NB4 (cell line): ENCODE data around the gene SDC3.
A peak's percentile ranks its signal among the peaks of the same experiment; 100 is the strongest.
"Not testable (repeated sequence)": the region's sequence is repeated elsewhere in the genome, so short reads cannot be mapped to it uniquely, and the experiment has no call there.

Experiments
- DNase-seq: peaks from one replicate; pipeline ENCODE4 v3.0.0; 2010; ENCODE audit warnings: low read depth
- H3K4me3 ChIP-seq: one replicate; pipeline ENCODE4 v1.5.1; 2011; ENCODE audit warnings: mild to moderate bottlenecking, low read depth, low read length, moderate library complexity
- MYC ChIP-seq: IDR thresholded peaks from 2 replicates; pipeline ENCODE4 v1.6.1; 2011; ENCODE audit warnings: low read depth, low read length
- POLR2A ChIP-seq: IDR thresholded peaks from 2 replicates; pipeline ENCODE4 v1.6.1; 2011; ENCODE audit warnings: mild to moderate bottlenecking; ENCODE audit not compliant: insufficient read length; ENCODE audit errors: extremely low read depth
- TF ChIP-seq, protein P1 (sequence below): IDR thresholded peaks from 2 replicates; pipeline ENCODE4 v1.6.1; 2011; ENCODE audit warnings: low read depth, low read length
- TF ChIP-seq, protein P2 (sequence below): IDR thresholded peaks from one replicate; pipeline ENCODE4 v1.5.1; 2012; ENCODE audit warnings: low read depth, low read length

The SDC3 gene

DNA sequence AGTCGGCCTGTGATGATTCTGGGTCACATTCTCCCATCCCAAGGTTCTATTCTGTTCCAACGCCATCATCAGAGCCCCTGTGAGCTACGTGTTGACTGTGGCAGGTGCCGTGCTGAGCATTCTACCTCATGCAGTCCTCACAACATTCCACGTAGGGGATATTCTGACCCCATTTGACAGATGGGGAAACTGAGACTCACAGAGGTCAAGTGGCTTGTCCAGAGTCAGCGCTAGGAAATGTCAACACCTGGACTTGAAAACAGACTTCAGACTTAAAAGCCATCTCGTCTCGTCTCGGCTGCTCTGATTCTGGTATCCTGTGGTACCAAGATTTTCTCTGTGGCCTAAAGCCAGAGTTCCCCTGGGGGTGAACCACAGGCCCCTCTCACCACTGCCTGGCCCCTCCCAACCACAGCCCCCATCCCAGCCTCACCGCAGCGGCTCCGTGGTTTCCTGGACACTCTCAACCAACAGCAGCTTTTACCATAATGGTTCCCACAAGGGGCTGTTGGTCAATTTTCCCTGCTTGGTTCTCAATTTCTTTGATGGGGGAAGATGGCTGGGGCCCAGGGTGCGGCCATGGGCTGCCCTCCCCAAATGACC lies 39.6 kb downstream of the SDC3 start:
- no peak overlapping the region for H3K4me3 ChIP-seq
- DNase-seq: peak; percentile 93
- TF ChIP-seq MYC (no peak), POLR2A (no peak)
- TF ChIP-seq, protein P1, sequence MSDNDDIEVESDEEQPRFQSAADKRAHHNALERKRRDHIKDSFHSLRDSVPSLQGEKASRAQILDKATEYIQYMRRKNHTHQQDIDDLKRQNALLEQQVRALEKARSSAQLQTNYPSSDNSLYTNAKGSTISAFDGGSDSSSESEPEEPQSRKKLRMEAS: no peak
- TF ChIP-seq, protein P2, sequence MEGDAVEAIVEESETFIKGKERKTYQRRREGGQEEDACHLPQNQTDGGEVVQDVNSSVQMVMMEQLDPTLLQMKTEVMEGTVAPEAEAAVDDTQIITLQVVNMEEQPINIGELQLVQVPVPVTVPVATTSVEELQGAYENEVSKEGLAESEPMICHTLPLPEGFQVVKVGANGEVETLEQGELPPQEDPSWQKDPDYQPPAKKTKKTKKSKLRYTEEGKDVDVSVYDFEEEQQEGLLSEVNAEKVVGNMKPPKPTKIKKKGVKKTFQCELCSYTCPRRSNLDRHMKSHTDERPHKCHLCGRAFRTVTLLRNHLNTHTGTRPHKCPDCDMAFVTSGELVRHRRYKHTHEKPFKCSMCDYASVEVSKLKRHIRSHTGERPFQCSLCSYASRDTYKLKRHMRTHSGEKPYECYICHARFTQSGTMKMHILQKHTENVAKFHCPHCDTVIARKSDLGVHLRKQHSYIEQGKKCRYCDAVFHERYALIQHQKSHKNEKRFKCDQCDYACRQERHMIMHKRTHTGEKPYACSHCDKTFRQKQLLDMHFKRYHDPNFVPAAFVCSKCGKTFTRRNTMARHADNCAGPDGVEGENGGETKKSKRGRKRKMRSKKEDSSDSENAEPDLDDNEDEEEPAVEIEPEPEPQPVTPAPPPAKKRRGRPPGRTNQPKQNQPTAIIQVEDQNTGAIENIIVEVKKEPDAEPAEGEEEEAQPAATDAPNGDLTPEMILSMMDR: no peak

DNA sequence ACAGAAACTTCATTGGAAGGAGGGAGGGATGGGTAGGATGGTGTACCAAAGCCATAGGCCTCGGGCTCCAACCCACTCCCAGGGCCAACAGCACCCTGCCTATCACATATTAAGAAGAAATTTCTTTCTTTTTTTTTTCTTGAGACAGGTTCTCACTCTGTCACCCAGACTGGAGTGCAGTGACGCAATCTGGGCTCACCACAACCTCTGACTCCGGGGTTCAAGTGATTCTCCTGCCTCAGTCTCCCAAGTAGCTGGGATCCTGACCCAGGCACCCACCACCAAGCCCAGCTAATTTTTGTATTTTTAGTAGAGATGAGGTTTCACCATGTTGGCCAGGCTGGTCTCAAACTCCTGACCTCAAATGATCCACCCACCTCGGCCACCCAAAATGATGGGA lies 40.5 kb downstream of the SDC3 start:
- DNase-seq, H3K4me3 ChIP-seq: not testable (repeated sequence)

DNA sequence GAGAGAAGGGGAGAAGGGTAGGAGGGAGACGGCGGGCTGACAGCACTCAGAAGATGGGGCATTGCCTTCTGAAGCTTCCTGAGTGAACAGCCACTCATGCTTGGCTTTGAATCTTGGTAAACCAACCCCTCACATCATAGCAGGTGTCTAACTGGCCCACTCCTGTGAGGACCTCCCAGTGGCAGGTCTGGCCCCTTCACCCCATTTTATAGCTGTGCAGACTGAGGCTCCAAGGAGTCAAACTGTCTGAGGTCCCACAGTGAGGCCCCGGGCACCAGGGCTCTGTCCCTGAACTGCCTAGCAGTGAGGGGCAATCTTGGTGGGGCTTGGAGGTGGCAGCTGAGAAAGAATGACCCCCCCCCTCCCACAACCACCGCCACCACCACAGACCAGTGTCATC lies 41.0 kb downstream of the SDC3 start:
- TF ChIP-seq POLR2A (no peak), MYC (no peak)
- TF ChIP-seq, protein P1: no peak
- TF ChIP-seq, protein P2: no peak
- H3K4me3 ChIP-seq: no peak overlapping the region
- no peak for DNase-seq

DNA sequence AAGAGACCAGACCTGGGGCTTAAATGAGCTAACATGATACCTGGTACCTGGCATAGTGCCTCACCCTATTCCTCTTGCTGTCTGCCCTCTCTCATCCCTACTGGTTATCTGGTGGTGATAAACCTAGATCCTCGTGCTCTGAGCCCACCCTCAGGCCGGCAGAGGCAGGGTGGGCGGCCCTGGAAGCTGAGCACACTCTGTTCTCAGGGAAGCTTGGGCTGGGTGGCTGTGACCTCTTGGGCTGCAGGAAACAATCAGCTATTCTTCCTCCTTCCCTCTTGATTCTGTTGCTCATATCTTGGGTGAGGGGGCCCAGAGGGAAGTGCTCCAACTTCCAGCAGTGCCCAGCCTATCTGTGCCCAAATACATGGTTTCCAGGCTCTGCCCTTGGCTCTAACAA lies 42.0 kb downstream of the SDC3 start:
- DNase-seq: no peak
- TF ChIP-seq MYC (no peak), POLR2A (no peak)
- TF ChIP-seq, protein P1: no peak
- TF ChIP-seq, protein P2: no peak
- no peak overlapping the region for H3K4me3 ChIP-seq

DNA sequence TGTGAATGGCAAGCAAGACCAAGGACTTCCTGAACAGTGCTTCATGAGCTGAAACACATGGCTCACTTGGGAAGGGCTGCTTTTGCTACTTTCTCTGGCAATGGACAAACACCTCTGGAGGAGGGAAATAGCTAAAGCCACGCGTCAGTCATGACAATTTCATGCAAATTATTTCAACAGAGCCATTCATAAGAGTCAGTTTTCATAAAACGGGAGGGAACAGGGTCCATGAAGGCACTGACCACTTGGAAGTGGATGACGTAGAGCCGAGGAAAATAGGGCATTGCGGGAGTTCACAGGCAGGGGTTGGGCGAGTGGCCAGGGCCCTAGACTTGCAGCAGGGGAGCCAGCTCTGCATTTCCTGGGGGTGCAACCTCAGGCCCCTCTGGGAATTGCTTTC lies 43.9 kb downstream of the SDC3 start:
- no peak overlapping the region for H3K4me3 ChIP-seq
- DNase-seq: no peak
- TF ChIP-seq, protein P1: no peak
- no peak for TF ChIP-seq POLR2A
- no peak for TF ChIP-seq MYC
- TF ChIP-seq, protein P2: no peak

DNA sequence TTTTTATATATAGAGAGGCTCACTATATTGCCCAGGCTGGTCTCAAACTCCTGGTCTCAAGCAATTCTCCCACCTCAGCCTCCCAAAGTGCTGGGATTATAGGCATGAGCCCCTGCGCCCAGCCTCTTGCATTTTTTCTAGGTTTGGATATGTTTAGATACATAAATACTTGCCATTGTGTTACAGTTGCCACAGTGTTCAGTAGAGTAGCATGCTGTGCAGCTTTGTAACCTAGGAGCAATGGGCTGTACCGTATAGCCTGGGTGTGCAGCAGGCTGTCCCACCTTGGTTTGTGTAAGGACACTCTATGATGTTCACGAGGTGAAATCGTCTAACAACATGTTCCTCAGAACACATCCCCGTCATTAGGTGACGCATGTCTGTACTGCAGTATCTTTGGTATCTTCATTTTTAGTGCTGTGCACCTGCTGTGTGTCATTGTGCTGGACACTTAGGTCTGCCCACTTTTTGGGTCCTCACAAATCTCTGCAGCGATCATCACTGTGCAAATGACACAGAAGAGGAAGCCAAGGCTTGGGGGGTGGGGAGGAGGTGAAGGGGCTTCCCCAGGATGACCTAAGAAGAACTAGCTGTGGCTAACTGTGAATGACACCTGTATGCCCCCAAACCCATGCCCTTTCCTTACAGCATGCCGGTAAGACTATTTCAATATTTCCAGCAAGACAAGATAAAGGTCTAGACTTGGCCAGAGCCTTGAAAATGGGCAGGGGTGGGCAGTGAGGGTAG lies 44.5 kb downstream of the SDC3 start:
- TF ChIP-seq MYC: no peak
- no peak for TF ChIP-seq POLR2A
- TF ChIP-seq, protein P1: no peak
- TF ChIP-seq, protein P2: no peak
- no peak overlapping the region for H3K4me3 ChIP-seq
- no peak for DNase-seq
